Nephron progenitor cell (in vitro differentiated cells): ENCODE measurements around the gene GAMT.

Source experiments
- DNase-seq: peaks from one replicate; pipeline ENCODE4 v3.0.0; 2021
- H3K27ac Mint-ChIP-seq: 2 replicates; pipeline ENCODE4 v1.8.0; 2021; ENCODE audit warnings: mild to moderate bottlenecking, moderate library complexity, mixed read lengths
- H3K27me3 Mint-ChIP-seq: 2 replicates; pipeline ENCODE4 v1.8.0; 2021; ENCODE audit warnings: mild to moderate bottlenecking, low read depth, mixed read lengths; ENCODE audit not compliant: poor library complexity
- H3K36me3 Mint-ChIP-seq: 2 replicates; pipeline ENCODE4 v1.8.0; 2021; ENCODE audit warnings: low read depth, mixed read lengths
- H3K4me1 Mint-ChIP-seq: 2 replicates; pipeline ENCODE4 v1.8.0; 2021; ENCODE audit warnings: mixed read lengths
- H3K4me3 Mint-ChIP-seq: 2 replicates; pipeline ENCODE4 v1.8.0; 2021; ENCODE audit warnings: mild to moderate bottlenecking, moderate library complexity, mixed read lengths
- H3K9me3 Mint-ChIP-seq: 2 replicates; pipeline ENCODE4 v1.8.0; 2021; ENCODE audit warnings: mild to moderate bottlenecking, moderate library complexity, mixed read lengths
- TF ChIP-seq, protein P1 (sequence below): fragments of 200-600 bp; sonication (generic); IDR thresholded peaks from 2 replicates; pipeline ENCODE4 v1.5.0; 2021; ENCODE audit warnings: antibody characterized with exemption

Gene GAMT

GRCh38 chr19:1399745-1400144, 1.6 kb downstream of the GAMT start:
- Mint-ChIP-seq H3K36me3 (peaks cover 6% of the 10 kb centered on the region), H3K9me3 (no peaks in the 10 kb centered on the region), H3K27ac (no peak overlapping the region), H3K4me1 (peaks cover 10% of the 10 kb centered on the region), H3K4me3 (no peak overlapping the region), H3K27me3 (peaks cover 16% of the 10 kb centered on the region)
- TF ChIP-seq, protein P1, sequence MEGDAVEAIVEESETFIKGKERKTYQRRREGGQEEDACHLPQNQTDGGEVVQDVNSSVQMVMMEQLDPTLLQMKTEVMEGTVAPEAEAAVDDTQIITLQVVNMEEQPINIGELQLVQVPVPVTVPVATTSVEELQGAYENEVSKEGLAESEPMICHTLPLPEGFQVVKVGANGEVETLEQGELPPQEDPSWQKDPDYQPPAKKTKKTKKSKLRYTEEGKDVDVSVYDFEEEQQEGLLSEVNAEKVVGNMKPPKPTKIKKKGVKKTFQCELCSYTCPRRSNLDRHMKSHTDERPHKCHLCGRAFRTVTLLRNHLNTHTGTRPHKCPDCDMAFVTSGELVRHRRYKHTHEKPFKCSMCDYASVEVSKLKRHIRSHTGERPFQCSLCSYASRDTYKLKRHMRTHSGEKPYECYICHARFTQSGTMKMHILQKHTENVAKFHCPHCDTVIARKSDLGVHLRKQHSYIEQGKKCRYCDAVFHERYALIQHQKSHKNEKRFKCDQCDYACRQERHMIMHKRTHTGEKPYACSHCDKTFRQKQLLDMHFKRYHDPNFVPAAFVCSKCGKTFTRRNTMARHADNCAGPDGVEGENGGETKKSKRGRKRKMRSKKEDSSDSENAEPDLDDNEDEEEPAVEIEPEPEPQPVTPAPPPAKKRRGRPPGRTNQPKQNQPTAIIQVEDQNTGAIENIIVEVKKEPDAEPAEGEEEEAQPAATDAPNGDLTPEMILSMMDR = no peak
- DNase-seq = no peak

DNA sequence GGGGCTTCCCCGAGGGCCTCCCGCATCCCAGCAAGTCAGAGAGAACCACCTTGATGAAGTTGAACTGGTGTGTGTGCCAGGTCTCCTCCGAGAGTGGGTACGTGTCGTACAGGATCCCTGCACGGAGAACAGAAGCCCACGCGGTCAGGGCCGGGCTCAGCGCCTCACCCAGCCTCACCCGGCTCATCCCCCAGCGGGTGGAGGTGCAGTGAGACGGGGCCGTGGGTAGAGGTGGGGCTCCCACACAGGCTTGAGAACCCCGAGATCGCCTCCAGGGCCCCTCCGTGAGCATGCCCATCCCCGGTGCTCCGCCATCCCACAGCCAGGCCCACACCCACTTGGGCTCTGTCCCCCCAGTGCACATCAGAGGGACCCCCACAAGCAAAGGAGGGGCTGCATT, 2.3 kb downstream of the GAMT start:
- H3K36me3 Mint-ChIP-seq = peaks cover 6% of the 10 kb centered on the region
- no peak for DNase-seq

GRCh38 chr19:1397838-1398237, 3.5 kb downstream of the GAMT start:
- H3K4me3 Mint-ChIP-seq = no peak overlapping the region
- H3K27ac Mint-ChIP-seq = no peak overlapping the region

More for the DNA sequence above, 2.3 kb downstream of the GAMT start:
- no peak overlapping the region for H3K4me3 Mint-ChIP-seq
- no peak overlapping the region for H3K27ac Mint-ChIP-seq
- TF ChIP-seq, protein P1 = no peak
- H3K4me1 Mint-ChIP-seq = peaks cover 10% of the 10 kb centered on the region
- no peaks in the 10 kb centered on the region for H3K9me3 Mint-ChIP-seq
- peaks cover 10% of the 10 kb centered on the region for H3K27me3 Mint-ChIP-seq

DNA sequence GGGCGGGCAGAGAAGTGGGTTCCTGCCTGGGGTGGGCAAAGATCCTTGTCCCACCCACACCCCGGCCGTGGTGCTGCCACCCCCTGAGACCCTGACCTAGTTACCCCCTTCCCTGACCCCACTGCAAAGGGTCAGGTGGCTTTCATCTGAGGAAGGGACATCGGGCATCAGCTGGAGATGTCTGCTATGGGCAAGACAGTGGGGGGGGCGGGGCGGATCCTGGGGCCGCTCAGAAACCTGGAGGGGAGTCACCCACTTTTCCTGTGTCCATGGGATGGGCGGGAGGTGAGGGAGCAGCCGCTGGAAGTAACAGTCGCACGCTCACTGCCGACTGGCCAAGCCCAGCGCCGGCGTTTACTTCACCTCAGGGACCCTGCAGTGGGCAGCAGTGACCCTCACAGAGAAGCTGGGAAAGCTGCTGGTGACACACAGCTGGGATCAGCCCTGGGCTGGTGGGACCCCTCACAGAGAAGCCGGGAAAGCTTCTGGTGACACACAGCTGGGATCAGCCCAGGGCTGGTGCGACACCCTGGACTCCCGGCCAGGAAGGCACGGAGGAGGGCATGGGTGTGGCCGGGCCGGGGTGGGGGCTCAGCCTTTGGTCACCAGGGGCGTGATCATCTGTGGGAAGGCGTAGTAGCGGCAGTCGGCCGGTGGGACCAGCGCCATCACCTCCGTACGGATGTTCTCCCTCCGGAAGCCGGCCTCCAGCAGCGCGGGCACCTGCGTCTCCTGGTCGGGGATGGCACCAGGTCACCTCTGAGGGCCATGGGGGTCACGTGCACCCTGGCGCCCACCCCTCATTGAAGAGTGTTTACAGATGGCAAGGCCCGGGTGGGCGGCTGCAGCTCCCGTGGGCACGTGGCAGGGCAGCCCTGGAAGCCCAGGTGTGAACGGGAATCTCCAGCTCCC, 4.3 kb downstream of the GAMT start:
- TF ChIP-seq, protein P1 = no peak
- H3K27me3 Mint-ChIP-seq = peaks cover 3% of the 10 kb centered on the region
- no peaks in the 10 kb centered on the region for H3K9me3 Mint-ChIP-seq
- no peaks in the 10 kb centered on the region for H3K4me1 Mint-ChIP-seq
- DNase-seq = no peak
- no peak overlapping the region for H3K4me3 Mint-ChIP-seq
- no peak overlapping the region for H3K27ac Mint-ChIP-seq
- peaks cover 11% of the 10 kb centered on the region for H3K36me3 Mint-ChIP-seq

More at GRCh38 chr19:1397838-1398237, 3.5 kb downstream of the GAMT start:
- peaks cover 4% of the 10 kb centered on the region for H3K27me3 Mint-ChIP-seq
- no peaks in the 10 kb centered on the region for H3K9me3 Mint-ChIP-seq
- H3K4me1 Mint-ChIP-seq = peaks cover 4% of the 10 kb centered on the region
- TF ChIP-seq, protein P1 = no peak
- peaks cover 6% of the 10 kb centered on the region for H3K36me3 Mint-ChIP-seq
- no peak for DNase-seq

DNA sequence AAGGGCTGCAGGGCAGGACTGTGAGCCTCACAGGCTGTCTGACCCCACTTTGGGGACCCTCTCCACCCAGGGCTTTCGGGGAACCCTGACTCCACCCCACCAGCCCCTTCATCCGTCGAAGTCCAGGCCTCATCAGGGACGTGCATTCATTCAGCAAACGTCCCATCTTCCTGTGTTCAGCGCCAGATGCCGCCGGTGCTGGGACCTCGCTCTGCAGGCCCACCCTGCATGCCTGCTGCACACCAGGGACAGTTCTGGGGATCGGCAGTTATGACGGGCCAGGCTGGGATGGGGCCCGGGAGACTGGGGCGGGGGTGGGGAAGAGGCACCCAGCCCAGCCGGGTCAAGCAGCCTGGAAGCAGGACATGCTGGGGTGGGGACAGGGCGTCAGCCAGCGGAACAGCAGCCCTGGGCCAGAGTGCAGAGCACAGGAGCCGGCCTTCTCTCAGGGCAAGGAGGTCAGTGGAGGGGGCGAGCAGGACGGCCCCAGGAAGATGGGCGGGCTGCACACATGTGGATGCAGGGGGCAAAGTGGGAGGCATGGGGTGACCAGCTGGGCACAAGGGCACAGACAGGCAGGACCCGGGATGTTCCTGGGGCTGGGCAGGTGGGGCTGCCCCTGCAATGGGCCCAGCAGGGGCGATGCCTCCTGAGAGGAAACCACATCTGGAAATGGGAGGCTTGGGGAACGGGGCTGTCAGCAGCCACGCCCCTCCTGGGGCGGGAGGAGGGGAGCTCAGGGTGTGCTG, 5.1 kb downstream of the GAMT start:
- no peaks in the 10 kb centered on the region for H3K4me1 Mint-ChIP-seq
- H3K9me3 Mint-ChIP-seq = no peaks in the 10 kb centered on the region
- H3K27ac Mint-ChIP-seq = no peak overlapping the region
- H3K4me3 Mint-ChIP-seq = no peak overlapping the region
- peaks cover 3% of the 10 kb centered on the region for H3K27me3 Mint-ChIP-seq
- DNase-seq = no peak
- TF ChIP-seq, protein P1 = no peak
- H3K36me3 Mint-ChIP-seq = peaks cover 15% of the 10 kb centered on the region
